ENCODE data around the gene OR56B4. TPM values are rescaled to one million over a fixed set of nuclear protein-coding genes. Genes with fewer than 3 reads are reported as not detected.
"Not testable (repeated sequence)": the region's sequence is repeated elsewhere in the genome, so short reads cannot be mapped to it uniquely, and the experiment has no call there.

The OR56B4 gene
- total RNA-seq (not detected), polyA plus RNA-seq (not detected)
- long read RNA-seq, donor 1, result 0 reads
- long read RNA-seq, donor 2, result 0 reads
- long read RNA-seq, donor 3, result 0 reads

GRCh38 chr11:6107384-6107783, at the start of gene OR56B4:
OR56B4 (plus strand) TSS chr11:6107684; CDS start chr11:6107779, 95 bp downstream.
- H3K27me3 ChIP-seq; ATAC-seq; H3K27ac ChIP-seq; DNase-seq; H3K4me3 ChIP-seq; H3K36me3 ChIP-seq; H3K9me3 ChIP-seq; intact Hi-C loops (cut with DNase I); H3K4me1 ChIP-seq: not testable (repeated sequence)
- WGBS, 2 donors, result 89 to 92% methylated on average over 6 of the region's 6 CpGs

GRCh38 chr11:6061475-6061874, 46.0 kb upstream of the OR56B4 start:
- TF ChIP-seq CTCF (IDR thresholded peaks at IDR 0.05), result no peak
- WGBS, 2 donors, result 42 to 49% methylated on average over 3 of the region's 3 CpGs
- Histone ChIP-seq H3K4me3 (no peak overlapping the region), H3K9me3 (no peaks in the 10 kb centered on the region), H3K36me3 (no peaks in the 10 kb centered on the region), H3K27me3 (peaks cover 0 to 5% (median 0%) of the 10 kb centered on the region in 7 donors), H3K4me1 (no peaks in the 10 kb centered on the region), H3K27ac (no peak overlapping the region)
- no peak for DNase-seq
- intact Hi-C loops (cut with DNase I), result no loop called here
- ATAC-seq, result no peak

GRCh38 chr11:6062691-6063358, 44.7 kb upstream of the OR56B4 start:
- H3K27ac ChIP-seq, result no peak overlapping the region
- no peaks in the 10 kb centered on the region for H3K36me3 ChIP-seq
- no peak overlapping the region for H3K4me3 ChIP-seq
- H3K27me3 ChIP-seq, result peaks cover 0 to 5% (median 0%) of the 10 kb centered on the region in 7 donors
- no peaks in the 10 kb centered on the region for H3K9me3 ChIP-seq
- intact Hi-C loops (cut with DNase I), result loop anchor here in 1 of 10 donors (2.0 kb wide), 1 partner anchor 50 kb away; no protein-coding TSS in a partner anchor
- H3K4me1 ChIP-seq, result no peaks in the 10 kb centered on the region
- ATAC-seq, result no peak
- no peak for TF ChIP-seq CTCF (IDR thresholded peaks at IDR 0.05)
- DNase-seq, result no peak
- WGBS, 2 donors, result 61 to 74% methylated on average over 5 of the region's 5 CpGs

- intact Hi-C loops (cut with DNase I), result no loop called here
- no peak for TF ChIP-seq CTCF (IDR thresholded peaks at IDR 0.05)
- 53 to 63% methylated on average over 4 of the region's 4 CpGs for WGBS, 2 donors
These were observed 40.0 kb upstream of the OR56B4 start for GRCh38 chr11:6067502-6067901.

GRCh38 chr11:6076443-6076842, 31.0 kb upstream of the OR56B4 start:
- H3K27me3 ChIP-seq; H3K4me3 ChIP-seq; H3K4me1 ChIP-seq; H3K36me3 ChIP-seq; ATAC-seq; DNase-seq; intact Hi-C loops (cut with DNase I); H3K27ac ChIP-seq: not testable (repeated sequence)
- peaks cover 0 to 12% (median 4%) of the 10 kb centered on the region in 11 donors for H3K9me3 ChIP-seq
- 72 to 78% methylated on average over 2 of the region's 2 CpGs for WGBS, 2 donors

More at GRCh38 chr11:6067502-6067901, 40.0 kb upstream of the OR56B4 start:
- H3K27me3 ChIP-seq, result no peaks in the 10 kb centered on the region
- H3K9me3 ChIP-seq, result no peaks in the 10 kb centered on the region
- ATAC-seq (no peak), DNase-seq (no peak)
- no peaks in the 10 kb centered on the region for H3K4me1 ChIP-seq
- H3K36me3 ChIP-seq, result no peaks in the 10 kb centered on the region
- no peak overlapping the region for H3K4me3 ChIP-seq
- H3K27ac ChIP-seq, result no peak overlapping the region

Data from heart right ventricle (tissue), 16 donors.